Ishikawa (cell line): ENCODE measurements around the gene STK11IP.

ENCODE experiments used
- MAX ChIP-seq: IDR thresholded peaks from 2 replicates; pipeline ENCODE4 v1.6.1; 2012
- TCF12 ChIP-seq: IDR thresholded peaks from 2 replicates; pipeline ENCODE4 v1.6.1; 2012; ENCODE audit warnings: low read depth

- no peak for TF ChIP-seq MAX
- no peak for TF ChIP-seq TCF12
These were observed 61.2 kb downstream of the STK11IP start for GRCh38 chr2:219658874-219659273.
